ENCODE results near the gene SLC24A3. TPM values are rescaled to one million over a fixed set of nuclear protein-coding genes. Genes with fewer than 3 reads are reported as not detected.

The SLC24A3 gene
- total and polyA plus RNA-seq, 11 donors = 0.26 to 3.9 (median 0.77) TPM

DNA sequence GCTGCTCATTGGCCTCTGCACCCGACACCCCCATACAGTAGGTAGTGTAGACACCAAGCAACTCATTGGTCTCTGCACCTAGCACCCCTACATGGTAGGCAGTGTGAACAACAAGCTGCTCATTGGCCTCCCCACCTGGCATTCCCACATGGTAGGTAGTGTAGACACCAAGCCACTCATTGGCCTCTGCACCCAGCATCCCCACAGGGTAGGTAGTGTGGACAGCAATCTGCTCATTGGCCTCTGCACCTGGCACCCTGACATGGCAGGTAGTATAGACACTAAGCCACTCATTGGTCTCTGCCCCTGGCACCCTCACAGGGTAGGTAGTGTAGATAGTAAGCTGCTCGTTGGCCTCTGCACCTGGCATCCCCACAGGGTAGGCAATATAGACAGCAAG is 226.0 kb downstream of the SLC24A3 start:
- Histone ChIP-seq H3K36me3 (no peaks in the 10 kb centered on the region), H3K27ac (no peak overlapping the region), H3K9me3 (peaks cover 0 to 19% (median 3%) of the 10 kb centered on the region in 12 donors), H3K4me3 (no peak overlapping the region), H3K4me1 (no peaks in the 10 kb centered on the region), H3K27me3 (no peaks in the 10 kb centered on the region)
- DNase-seq (no peak), ATAC-seq (peak in 1 of 4 donors; percentile 45)
- TF ChIP-seq POLR2A (IDR thresholded peaks at IDR 0.05) = no peak
- TF ChIP-seq, protein P1, sequence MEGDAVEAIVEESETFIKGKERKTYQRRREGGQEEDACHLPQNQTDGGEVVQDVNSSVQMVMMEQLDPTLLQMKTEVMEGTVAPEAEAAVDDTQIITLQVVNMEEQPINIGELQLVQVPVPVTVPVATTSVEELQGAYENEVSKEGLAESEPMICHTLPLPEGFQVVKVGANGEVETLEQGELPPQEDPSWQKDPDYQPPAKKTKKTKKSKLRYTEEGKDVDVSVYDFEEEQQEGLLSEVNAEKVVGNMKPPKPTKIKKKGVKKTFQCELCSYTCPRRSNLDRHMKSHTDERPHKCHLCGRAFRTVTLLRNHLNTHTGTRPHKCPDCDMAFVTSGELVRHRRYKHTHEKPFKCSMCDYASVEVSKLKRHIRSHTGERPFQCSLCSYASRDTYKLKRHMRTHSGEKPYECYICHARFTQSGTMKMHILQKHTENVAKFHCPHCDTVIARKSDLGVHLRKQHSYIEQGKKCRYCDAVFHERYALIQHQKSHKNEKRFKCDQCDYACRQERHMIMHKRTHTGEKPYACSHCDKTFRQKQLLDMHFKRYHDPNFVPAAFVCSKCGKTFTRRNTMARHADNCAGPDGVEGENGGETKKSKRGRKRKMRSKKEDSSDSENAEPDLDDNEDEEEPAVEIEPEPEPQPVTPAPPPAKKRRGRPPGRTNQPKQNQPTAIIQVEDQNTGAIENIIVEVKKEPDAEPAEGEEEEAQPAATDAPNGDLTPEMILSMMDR (IDR thresholded peaks at IDR 0.05) = no peak
- intact Hi-C loops (cut with DNase I) = no loop called here
- WGBS, 4 donors = 55 to 85% (median 73%) methylated on average over 2 of the region's 2 CpGs

DNA sequence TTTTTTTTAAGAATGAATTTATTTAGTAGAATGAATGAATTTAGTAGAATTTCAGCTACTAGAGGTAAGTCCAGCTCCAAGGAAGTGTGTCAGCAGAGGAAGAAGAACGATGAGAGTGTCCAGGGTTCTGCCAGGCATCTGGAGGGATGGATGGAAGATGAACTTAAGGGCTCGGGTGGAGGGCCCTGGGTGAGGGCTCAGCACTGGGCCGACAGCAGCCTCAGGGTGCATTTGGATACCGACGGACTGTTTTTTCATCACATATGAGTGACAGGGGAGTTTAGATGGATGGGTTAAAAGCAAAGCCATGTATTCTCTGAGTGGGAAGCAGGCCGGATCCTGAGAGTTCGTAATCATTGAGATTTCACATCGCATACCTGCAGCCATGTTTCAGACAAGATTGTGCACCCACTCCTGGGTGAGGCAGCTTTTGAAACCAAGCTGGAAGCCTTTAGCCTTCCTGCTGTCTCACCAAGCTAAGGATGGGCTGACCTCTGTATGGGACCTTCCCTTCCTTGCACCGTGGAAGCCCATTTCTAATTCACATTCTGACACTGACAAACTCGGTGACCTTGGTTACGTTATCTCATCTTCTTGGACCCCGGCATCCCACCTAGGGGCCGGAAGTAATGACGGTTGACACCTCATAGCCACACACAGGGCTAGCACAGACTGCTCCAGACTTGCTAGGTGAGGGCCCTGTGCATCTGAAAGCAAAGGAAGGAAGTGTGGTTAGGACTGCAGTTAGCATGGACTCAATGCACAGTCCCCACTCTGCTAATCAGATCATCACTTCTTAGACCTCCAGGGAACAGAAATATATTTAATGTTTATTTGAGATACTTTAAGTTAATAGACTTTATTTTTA is 228.5 kb downstream of the SLC24A3 start:
- no peak overlapping the region for H3K27ac ChIP-seq
- peaks cover 0 to 25% (median 8%) of the 10 kb centered on the region in 12 donors for H3K9me3 ChIP-seq
- H3K27me3 ChIP-seq = no peaks in the 10 kb centered on the region
- ATAC-seq (no peak), DNase-seq (no peak)
- no peaks in the 10 kb centered on the region for H3K36me3 ChIP-seq
- intact Hi-C loops (cut with DNase I) = loop anchor here in 1 of 10 donors (5.0 kb wide), 1 partner anchor 49 kb away; no protein-coding TSS in a partner anchor
- TF ChIP-seq POLR2A (IDR thresholded peaks at IDR 0.05) = no peak
- TF ChIP-seq, protein P1 (IDR thresholded peaks at IDR 0.05) = no peak
- H3K4me1 ChIP-seq = no peaks in the 10 kb centered on the region
- 67 to 73% (median 69%) methylated on average over 14 of the region's 14 CpGs for WGBS, 4 donors
- no peak overlapping the region for H3K4me3 ChIP-seq

DNA sequence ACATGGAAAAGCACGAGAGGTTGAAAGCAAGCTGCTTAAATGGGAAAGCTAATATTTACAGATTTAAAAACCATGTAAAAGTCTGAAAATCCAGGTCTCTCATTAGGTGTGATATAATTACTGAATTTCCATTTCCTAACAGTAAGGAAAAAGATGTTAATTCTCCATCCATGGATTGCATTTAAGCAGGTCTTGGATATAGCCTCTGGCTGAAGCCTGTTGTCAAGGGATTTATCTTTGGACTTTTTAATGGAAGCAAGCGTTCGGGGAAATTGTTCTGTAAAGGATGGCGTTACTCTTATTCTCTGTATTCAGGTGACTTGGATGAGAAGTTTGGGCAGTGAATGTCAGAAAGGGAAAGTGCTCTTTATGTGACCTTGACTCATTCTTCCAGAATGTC is 233.8 kb downstream of the SLC24A3 start:
- ATAC-seq (no peak), DNase-seq (no peak)
- no peaks in the 10 kb centered on the region for H3K4me1 ChIP-seq
- intact Hi-C loops (cut with DNase I) = no loop called here
- no peaks in the 10 kb centered on the region for H3K27me3 ChIP-seq
- no peak overlapping the region for H3K4me3 ChIP-seq
- TF ChIP-seq, protein P1 (IDR thresholded peaks at IDR 0.05) = no peak
- H3K36me3 ChIP-seq = no peaks in the 10 kb centered on the region
- H3K9me3 ChIP-seq = peaks cover 0 to 25% (median 8%) of the 10 kb centered on the region in 12 donors
- 86 to 90% (median 88%) methylated on average over 4 of the region's 4 CpGs for WGBS, 4 donors
- no peak overlapping the region for H3K27ac ChIP-seq

DNA sequence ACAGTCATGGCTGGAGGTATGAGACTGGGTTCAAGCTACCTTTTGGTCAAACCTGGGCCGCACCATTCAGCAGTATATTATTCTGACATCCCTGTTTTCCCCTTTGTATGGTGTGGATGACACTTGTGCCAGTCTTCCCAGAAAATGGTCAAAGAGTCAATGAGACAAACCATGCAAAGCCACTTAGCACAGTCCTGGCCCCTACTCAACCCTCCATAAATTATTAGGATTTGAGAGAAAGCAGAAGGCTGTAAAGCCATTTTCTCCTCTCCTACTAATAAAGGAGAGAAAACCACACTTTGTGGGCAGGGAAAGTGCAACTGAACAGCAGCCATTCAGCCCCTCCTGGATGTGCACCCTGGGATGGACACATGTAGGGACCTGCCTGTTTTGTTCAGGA is 236.2 kb downstream of the SLC24A3 start:
- intact Hi-C loops (cut with DNase I) = no loop called here
- peaks cover 0 to 7% (median 0%) of the 10 kb centered on the region in 12 donors for H3K4me1 ChIP-seq
- no peak overlapping the region for H3K4me3 ChIP-seq
- WGBS, 4 donors = 93 to 100% (median 97%) methylated on average over 1 of the region's 1 CpG
- H3K27me3 ChIP-seq = no peaks in the 10 kb centered on the region
- no peaks in the 10 kb centered on the region for H3K36me3 ChIP-seq
- DNase-seq = no peak
- H3K9me3 ChIP-seq = peaks cover 0 to 7% (median 2%) of the 10 kb centered on the region in 12 donors
- ATAC-seq = no peak
- H3K27ac ChIP-seq = peak overlapping the region in 1 of 12 donors; percentile 26
- TF ChIP-seq POLR2A (IDR thresholded peaks at IDR 0.05) = no peak
- TF ChIP-seq, protein P1 (IDR thresholded peaks at IDR 0.05) = no peak

Measured in heart left ventricle (tissue), 16 donors.